Retina (tissue), 1 donor: ENCODE results near the gene CHTF8.
"Not testable (repeated sequence)": the region's sequence is repeated elsewhere in the genome, so short reads cannot be mapped to it uniquely, and the experiment has no call there.

ENCODE experiments used
- DNase-seq: peaks from one replicate; pipeline ENCODE4 v3.0.0-alpha.2; 2016

CHTF8 gene

GRCh38 chr16:69138608-69139007, 6.2 kb upstream of the CHTF8 start:
- DNase-seq, result no peak

DNA sequence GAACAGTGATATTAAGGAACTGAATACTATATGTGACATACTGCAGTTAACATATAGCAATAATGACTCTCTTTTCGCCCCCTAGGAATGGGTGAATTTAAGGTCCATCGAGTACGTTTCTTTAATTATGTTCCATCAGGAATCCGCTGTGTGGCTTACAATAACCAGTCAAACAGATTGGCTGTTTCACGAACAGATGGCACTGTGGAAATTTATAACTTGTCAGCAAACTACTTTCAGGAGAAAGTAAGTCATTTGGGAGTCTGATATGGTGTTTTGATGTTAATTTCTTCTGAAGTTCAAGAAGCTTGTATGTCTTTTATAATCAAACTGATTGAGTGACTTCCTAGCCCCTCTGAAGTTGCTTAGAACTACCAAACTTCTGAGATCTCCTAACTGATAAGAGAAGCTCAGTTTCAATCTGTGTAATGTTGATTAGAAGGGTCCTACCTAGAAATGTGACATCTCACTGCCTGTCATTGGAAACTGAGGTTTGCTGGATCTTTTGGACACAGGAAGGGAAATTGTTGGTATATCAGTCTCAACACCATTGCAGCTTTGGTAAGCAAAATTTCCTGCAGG, 1.1 kb upstream of the CHTF8 start:
- DNase-seq, result no peak

GRCh38 chr16:69131839-69132423, 457 bp downstream of the CHTF8 start:
- peak; percentile 74 for DNase-seq

DNA sequence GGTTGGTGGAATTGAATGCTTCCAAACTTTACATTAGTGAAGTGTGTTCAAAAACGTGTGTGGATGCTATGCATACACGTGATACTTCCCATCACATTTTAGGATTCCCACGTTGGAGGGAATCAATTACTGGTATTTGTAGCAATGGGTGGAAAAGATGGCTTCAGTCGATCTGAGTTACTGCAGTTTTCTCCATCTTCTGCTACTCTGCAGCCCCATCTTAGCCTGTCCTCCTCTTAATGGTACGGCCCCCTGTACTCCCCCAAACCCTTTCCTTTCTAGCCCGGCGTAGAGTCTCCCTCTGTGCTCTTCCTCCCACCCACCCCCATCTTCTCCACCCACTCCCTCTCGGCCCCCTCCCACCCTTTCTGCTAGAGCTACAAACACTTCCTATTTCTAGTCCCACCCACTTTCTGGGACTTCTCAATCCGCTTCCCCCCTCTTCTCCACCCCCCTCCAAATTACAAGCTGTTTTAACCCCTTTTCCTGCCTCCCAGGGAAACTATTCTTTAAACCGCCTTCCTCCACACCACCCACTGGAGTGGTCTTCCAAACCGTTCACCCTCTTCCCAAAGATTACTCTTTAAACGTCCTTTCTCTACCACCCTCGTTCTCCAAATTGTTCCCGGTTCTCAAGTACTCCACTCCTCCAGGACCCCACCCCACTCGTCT, 1.1 kb downstream of the CHTF8 start:
- DNase-seq, result no peak

DNA sequence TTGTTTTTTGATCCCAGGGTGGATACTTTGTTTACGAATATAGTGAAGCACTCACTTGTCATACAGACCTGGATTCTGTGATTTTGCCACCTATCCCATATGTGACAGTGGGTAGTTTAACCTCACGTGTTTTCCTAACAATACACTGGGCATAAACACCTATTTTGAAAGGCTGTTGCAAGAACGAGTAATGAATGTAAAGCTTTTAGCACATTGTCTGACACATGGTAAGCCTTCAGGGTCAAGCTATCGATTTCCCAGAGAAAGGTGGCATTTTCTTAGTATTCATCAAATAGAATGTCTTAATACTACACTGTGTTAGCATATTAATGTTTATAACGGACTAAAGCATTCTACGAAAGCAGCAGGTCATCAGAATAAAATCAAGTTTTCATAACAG, 1.9 kb downstream of the CHTF8 start:
- DNase-seq, result no peak

DNA sequence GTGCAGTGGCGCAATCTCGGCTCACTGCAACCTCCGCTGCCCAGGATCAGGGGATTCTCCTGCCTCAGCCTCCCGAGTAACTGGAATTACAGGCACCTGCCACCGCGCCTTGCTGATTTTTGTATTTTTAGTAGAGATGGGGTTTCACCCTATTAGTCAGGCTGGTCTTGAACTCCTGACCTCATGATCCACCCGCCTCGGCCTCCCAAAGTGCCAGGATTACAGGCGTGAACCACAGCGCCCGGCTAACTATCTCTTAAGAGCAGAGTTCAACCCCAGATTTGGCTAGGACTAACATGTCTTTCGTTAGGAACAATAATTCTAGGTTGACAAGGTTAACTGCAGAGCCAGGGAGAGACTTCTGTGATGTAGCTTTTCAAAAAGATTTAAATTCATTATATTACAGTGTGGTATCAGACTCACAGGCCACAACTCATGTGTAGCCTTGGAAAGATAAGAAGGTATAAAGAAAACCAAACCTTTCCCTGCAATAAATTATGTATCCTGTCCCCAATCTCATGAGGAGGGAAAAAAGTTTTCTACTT, 4.3 kb downstream of the CHTF8 start:
- DNase-seq, result no peak

- not testable (repeated sequence) for DNase-seq
Observed at GRCh38 chr16:69126801-69127200, 5.6 kb downstream of the CHTF8 start.

- DNase-seq, result no peak
Observed at GRCh38 chr16:69126221-69126620, 6.2 kb downstream of the CHTF8 start.

- not testable (repeated sequence) for DNase-seq
Observed at GRCh38 chr16:69124961-69125360, 7.4 kb downstream of the CHTF8 start.

DNA sequence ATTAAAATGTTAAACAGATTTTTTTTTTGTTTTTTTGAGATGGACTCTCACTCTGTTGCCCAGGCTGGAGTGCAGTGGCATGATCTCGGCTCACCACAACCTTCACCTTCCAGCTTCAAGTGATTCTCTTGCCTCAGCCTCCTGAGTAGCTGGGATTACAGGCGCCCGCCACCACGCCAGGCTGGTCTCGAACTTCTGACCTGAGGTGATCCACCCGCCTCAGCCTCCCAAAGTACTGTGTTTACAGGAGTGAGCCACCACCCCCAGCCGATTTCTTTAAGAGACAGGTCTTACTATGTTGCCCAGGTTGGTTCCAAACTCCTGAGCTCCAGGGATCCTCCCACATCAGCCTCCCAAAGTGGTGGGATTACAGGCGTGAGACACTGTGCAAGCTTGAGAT, 8.0 kb downstream of the CHTF8 start:
- not testable (repeated sequence) for DNase-seq

- peak; percentile 49 for DNase-seq
Observed at GRCh38 chr16:69123910-69124309, 8.5 kb downstream of the CHTF8 start.

DNA sequence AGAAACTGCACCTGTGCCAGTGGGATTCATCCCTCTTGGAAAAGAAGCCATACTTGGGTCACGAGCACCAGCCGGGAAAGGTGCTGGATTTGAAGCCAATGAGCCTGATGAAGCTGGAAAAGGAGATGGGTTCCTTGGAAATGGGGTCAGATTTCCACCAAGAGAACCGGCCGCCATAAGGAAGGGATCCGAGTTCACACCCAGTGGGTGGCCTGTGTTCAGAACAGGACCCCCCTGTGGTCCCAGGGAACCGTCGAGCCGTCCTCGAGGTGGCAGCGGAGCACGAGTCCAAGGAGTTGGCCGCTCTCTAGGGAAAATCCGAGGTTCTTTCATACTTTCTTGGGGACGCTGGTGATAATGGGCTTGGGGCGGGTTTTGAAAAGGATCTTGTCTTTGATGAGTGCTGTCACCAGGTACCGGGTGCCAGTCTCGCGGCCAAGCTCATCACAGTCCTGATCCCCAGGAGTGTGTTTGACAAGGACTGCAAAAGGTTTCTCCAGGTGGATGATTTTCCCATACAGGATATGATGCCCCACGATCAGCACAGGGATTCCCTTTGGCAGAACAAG, 12.2 kb downstream of the CHTF8 start:
- DNase-seq, result no peak

DNA sequence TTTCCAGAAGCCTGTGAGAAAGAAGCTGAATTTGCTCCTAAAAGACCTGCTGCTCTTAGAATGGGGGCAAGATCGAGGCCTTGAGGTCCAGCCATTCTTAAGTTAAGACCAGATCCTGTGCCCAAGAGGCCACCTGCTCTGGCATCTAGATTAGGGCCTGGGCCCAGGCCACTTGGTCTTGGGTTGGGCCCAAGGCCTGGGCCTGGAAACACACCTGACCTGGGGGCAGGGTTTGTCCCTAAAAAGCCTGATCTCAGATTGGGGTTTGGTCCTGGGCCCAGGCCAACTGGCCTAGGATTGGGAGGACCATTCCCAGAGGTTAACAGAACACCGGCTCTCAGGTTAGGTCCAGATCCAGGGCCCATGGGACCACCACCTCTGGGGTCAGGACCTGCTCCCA, 12.9 kb downstream of the CHTF8 start:
- DNase-seq, result no peak

- no peak for DNase-seq
Observed at GRCh38 chr16:69118994-69119393, 13.4 kb downstream of the CHTF8 start.

- no peak for DNase-seq
Observed at GRCh38 chr16:69118468-69118867, 13.9 kb downstream of the CHTF8 start.

DNA sequence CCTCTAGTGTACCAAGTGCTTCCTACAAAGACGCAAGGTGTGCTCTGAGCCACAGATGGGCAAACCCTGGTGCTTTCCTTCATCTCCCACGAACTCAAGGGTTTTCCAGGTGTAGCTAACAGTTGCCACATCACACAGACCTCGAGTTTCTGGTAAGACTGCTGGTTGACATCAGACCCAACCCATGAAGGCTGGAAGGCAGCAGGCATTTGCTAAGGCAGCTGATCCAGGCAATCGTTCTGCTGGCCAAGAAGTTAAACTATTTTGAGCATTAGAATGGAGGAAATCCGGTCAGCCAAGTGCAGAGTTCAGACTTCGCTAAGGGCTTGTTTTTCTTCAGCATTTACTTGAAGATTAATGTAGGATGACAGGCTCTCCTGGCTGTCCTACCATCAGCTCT, 15.5 kb downstream of the CHTF8 start:
- DNase-seq, result no peak

GRCh38 chr16:69116256-69116875, 16.0 kb downstream of the CHTF8 start:
- no peak for DNase-seq

GRCh38 chr16:69115837-69116236, 16.6 kb downstream of the CHTF8 start:
- DNase-seq, result no peak

- DNase-seq, result no peak
Observed at GRCh38 chr16:69115361-69115760, 17.0 kb downstream of the CHTF8 start.

DNA sequence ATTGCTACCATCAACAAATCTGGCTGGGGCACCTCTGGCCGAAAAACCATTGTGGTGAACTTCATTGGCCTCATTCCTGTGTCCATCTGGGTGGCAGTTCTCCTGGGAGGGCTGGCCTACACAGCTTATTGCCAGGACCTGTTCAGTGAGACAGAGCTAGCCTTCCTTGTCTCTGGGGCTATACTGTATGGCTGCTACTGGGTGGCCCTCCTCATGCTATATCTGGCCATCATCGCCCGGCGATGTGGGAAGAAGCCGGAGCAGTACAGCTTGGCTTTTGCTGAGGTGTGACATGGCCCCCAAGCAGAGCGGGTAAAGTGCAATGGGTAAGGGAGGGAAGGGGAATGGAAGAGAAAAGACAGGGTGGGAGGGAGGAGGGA, 17.4 kb downstream of the CHTF8 start:
- DNase-seq, result no peak

GRCh38 chr16:69114346-69114975, 17.9 kb downstream of the CHTF8 start:
- no peak for DNase-seq

GRCh38 chr16:69113216-69113615, 19.2 kb downstream of the CHTF8 start:
- DNase-seq, result no peak
